HCT116 (cell line): ENCODE data around the gene CREBRF. TPM values are rescaled to one million over a fixed set of nuclear protein-coding genes. Genes with fewer than 3 reads are reported as not detected.

Experiments used
- ATAC-seq: fragments of 200-7000 bp; cut with Tn5 transposase; 2 replicates; pipeline ENCODE4 v1.9.1; 2020; ENCODE audit warnings: mild to moderate bottlenecking, moderate library complexity
- BruUV-seq: library from RNA; stranded (reverse); fragments of 400-500 nt; replicated peaks from 2 replicates; lab custom pipeline; 2021; lab: Mats Ljungman, UMichigan
- CTCF ChIA-PET: fragments of 300-600 bp; sonication (Branson Sonifier 250); formaldehyde crosslinking; loops from one replicate; lab custom pipeline; 2021; ENCODE audit warnings: antibody characterized with exemption; lab: Charles Lee
- POLR2A ChIA-PET: fragments of 300-600, 350-600 bp; sonication (Branson Sonifier 250); formaldehyde crosslinking; loops from one replicate; lab custom pipeline; 2021; ENCODE audit warnings: antibody characterized with exemption; lab: Charles Lee
- RAD21 ChIA-PET, 2 experiments: fragments of 300-600 bp; sonication (Branson Sonifier 250); formaldehyde crosslinking; loops; one replicate each; lab custom pipeline; 2023; ENCODE audit warnings: low total read pairs in 2 of 2; ENCODE audit not compliant: uncharacterized antibody in 2 of 2, unreplicated experiment in 2 of 2, low non-redundant PET in 1 of 2; lab: Charles Lee
- DNase-seq: peaks from one replicate; pipeline ENCODE4 v3.0.0-alpha.2; 2010; ENCODE audit warnings: low read depth, low spot score
- H2AFZ ChIP-seq: fragments of 200-600 bp; shearing (Covaris generic), sonication (generic); 2 replicates; pipeline ENCODE4 v1.6.1; 2017; ENCODE audit warnings: low read depth, mixed run types, mixed read lengths, antibody characterized with exemption, low read length; ENCODE audit not compliant: poor library complexity, severe bottlenecking
- H3K27ac ChIP-seq: 2 replicates; pipeline ENCODE4 v1.5.1; 2012; ENCODE audit warnings: low read depth, low read length
- H3K27me3 ChIP-seq: fragments of 200-600 bp; sonication (generic); 2 replicates; pipeline ENCODE4 v1.6.1; 2016; ENCODE audit warnings: mixed run types, low read length, mixed read lengths; ENCODE audit not compliant: insufficient read depth
- H3K36me3 ChIP-seq, 2 experiments: fragments of 200-500 bp in 1 of 2; fragments of 200-600 bp in 1 of 2; sonication (Bioruptor generic) in 1 of 2; sonication (generic) in 1 of 2; 2 replicates each; pipeline versions ENCODE4 v1.5.1 to v1.6.1; 2014 to 2016; ENCODE audit warnings: low read length in 2 of 2, inconsistent platforms in 1 of 2, mixed read lengths in 1 of 2, mixed run types in 1 of 2; ENCODE audit not compliant: insufficient read depth in 2 of 2, control insufficient read depth in 1 of 2
- H3K4me1 ChIP-seq, 2 experiments: fragments of 200-600 bp in 1 of 2; sonication (generic) in 1 of 2; 2 replicates each; pipeline versions ENCODE4 v1.5.1 to v1.6.1; 2012 to 2017; ENCODE audit warnings: low read length in 2 of 2, inconsistent platforms in 1 of 2, mild to moderate bottlenecking in 1 of 2, mixed read lengths in 1 of 2, mixed run types in 1 of 2, moderate library complexity in 1 of 2; ENCODE audit not compliant: insufficient read depth in 2 of 2, control insufficient read depth in 1 of 2
- H3K4me2 ChIP-seq: fragments of 200-600 bp; sonication (generic); 2 replicates; pipeline ENCODE4 v1.6.1; 2017; ENCODE audit warnings: mixed run types, low read length, mixed read lengths
- H3K4me3 ChIP-seq, 2 experiments: fragments of 200-600 bp in 1 of 2; sonication (generic) in 1 of 2; replicated peaks in 1 of 2; 2 replicates each; pipeline ENCODE4 v1.5.1; 2011 to 2016; ENCODE audit warnings: low read length in 2 of 2, control low read depth in 1 of 2, low read depth in 1 of 2, mild to moderate bottlenecking in 1 of 2, mixed read lengths in 1 of 2, mixed run types in 1 of 2
- H3K79me2 ChIP-seq: fragments of 200-600 bp; sonication (generic); 2 replicates; pipeline ENCODE4 v1.6.1; 2017; ENCODE audit warnings: mild to moderate bottlenecking, mixed run types, low read length, moderate library complexity, mixed read lengths; ENCODE audit not compliant: insufficient read depth
- H3K9ac ChIP-seq: fragments of 200-600 bp; sonication (generic); 2 replicates; pipeline ENCODE4 v1.6.1; 2016; ENCODE audit warnings: low read length, mixed read lengths
- H3K9me2 ChIP-seq: fragments of 200-600 bp; sonication (generic), shearing (Covaris generic); 2 replicates; pipeline ENCODE4 v1.6.1; 2017; ENCODE audit warnings: mixed run types, mild to moderate bottlenecking, moderate library complexity; ENCODE audit not compliant: insufficient read depth
- H3K9me3 ChIP-seq, 2 experiments: fragments of 200-500 bp in 1 of 2; fragments of 200-600 bp in 1 of 2; sonication (Bioruptor generic) in 1 of 2; sonication (generic) in 1 of 2; 2 replicates each; pipeline ENCODE4 v1.6.1; 2014 to 2017; ENCODE audit warnings: low read length in 2 of 2, mixed read lengths in 2 of 2, inconsistent platforms in 1 of 2, low read depth in 1 of 2, mild to moderate bottlenecking in 1 of 2, mixed run types in 1 of 2, moderate library complexity in 1 of 2; ENCODE audit not compliant: control insufficient read depth in 1 of 2, insufficient read depth in 1 of 2
- H4K20me1 ChIP-seq: fragments of 200-600 bp; sonication (generic), shearing (Covaris generic); 2 replicates; pipeline ENCODE4 v1.6.1; 2017; ENCODE audit warnings: mixed run types, mild to moderate bottlenecking, moderate library complexity; ENCODE audit not compliant: insufficient read depth
- EGR1 ChIP-seq: IDR thresholded peaks from 2 replicates; pipeline ENCODE4 v1.6.1; 2012; ENCODE audit warnings: low read depth
- ELF1 ChIP-seq: IDR thresholded peaks from 2 replicates; pipeline ENCODE4 v1.6.1; 2012; ENCODE audit warnings: low read depth, borderline replicate concordance
- JUND ChIP-seq: IDR thresholded peaks from 2 replicates; pipeline ENCODE4 v1.6.1; 2012
- POLR2AphosphoS5 ChIP-seq: IDR thresholded peaks from 2 replicates; pipeline ENCODE4 v1.6.1; 2011; ENCODE audit warnings: mild to moderate bottlenecking, low read depth, low read length, moderate library complexity
- RAD21 ChIP-seq: IDR thresholded peaks from 2 replicates; pipeline ENCODE4 v1.6.1; 2012; ENCODE audit warnings: low read depth, mild to moderate bottlenecking
- TCF7L2 ChIP-seq: IDR thresholded peaks from 2 replicates; pipeline ENCODE4 v1.7.0; 2011; ENCODE audit warnings: borderline replicate concordance, inconsistent platforms; ENCODE audit not compliant: insufficient read depth, insufficient read length; ENCODE audit errors: extremely low read depth
- ZBTB33 ChIP-seq: IDR thresholded peaks from 2 replicates; pipeline ENCODE4 v1.6.1; 2011; ENCODE audit warnings: mild to moderate bottlenecking, low read length, moderate library complexity; ENCODE audit not compliant: insufficient replicate concordance; ENCODE audit errors: extremely low read depth
- ZFX ChIP-seq: fragments of 450-650 bp; IDR thresholded peaks from 2 replicates; pipeline ENCODE4 v1.6.1; 2017
- intact Hi-C: fragments of 100-400 bp; cut with micrococcal nuclease; formaldehyde crosslinking; loops from 2 replicates; pipeline ENCODE4 v1.10.0; 2022
- total RNA-seq: library from RNA; stranded (reverse); gene quantifications from one replicate; pipeline ENCODE4 v1.2.1, GENCODE V29; 2021; ENCODE audit not compliant: unreplicated experiment

CREBRF gene
- total RNA-seq, 1 experiment from 2014 or later, result 7.7 TPM

GRCh38 chr5:173158366-173158765, 102.2 kb downstream of the CREBRF start:
- H4K20me1 ChIP-seq, result no peaks in the 10 kb centered on the region
- H3K9me2 ChIP-seq, result no peaks in the 10 kb centered on the region
- ATAC-seq (no peak), DNase-seq (no peak)
- BruUV-seq, result no TSS peak
- H3K9ac ChIP-seq, result no peak overlapping the region
- H3K4me3 ChIP-seq, result no peak overlapping the region
- intact Hi-C loops, result no loop called here
- H3K36me3 ChIP-seq, result peaks cover 5 to 12% of the 10 kb centered on the region in 2 experiments; a peak in 1 of 4 replicates
- no peaks in the 10 kb centered on the region for H3K27me3 ChIP-seq
- ChIA-PET RAD21 (no interaction called here), POLR2A (no interaction called here), CTCF (no interaction called here)
- no peak overlapping the region for H3K27ac ChIP-seq
- TF ChIP-seq POLR2AphosphoS5, result no peak
- TF ChIP-seq EGR1, result no peak
- TF ChIP-seq ZFX, result no peak
- no peak for TF ChIP-seq JUND
- no peak overlapping the region for H2AFZ ChIP-seq
- no peak overlapping the region for H3K4me2 ChIP-seq
- no peaks in the 10 kb centered on the region for H3K9me3 ChIP-seq
- no peaks in the 10 kb centered on the region for H3K79me2 ChIP-seq
- H3K4me1 ChIP-seq, result peaks cover 0 to 2% of the 10 kb centered on the region in 2 experiments; a peak in 1 of 4 replicates

GRCh38 chr5:173159256-173159655, 103.1 kb downstream of the CREBRF start:
- Histone ChIP-seq H3K27ac (no peak overlapping the region), H3K9ac (no peak overlapping the region), H3K4me2 (no peak overlapping the region), H3K36me3 (peaks cover 5 to 12% of the 10 kb centered on the region in 2 experiments; a peak in 2 of 4 replicates), H4K20me1 (no peaks in the 10 kb centered on the region), H3K9me3 (no peaks in the 10 kb centered on the region), H3K4me1 (peaks cover 0 to 2% of the 10 kb centered on the region in 2 experiments; a peak in 1 of 4 replicates), H3K27me3 (no peaks in the 10 kb centered on the region), H3K4me3 (no peak overlapping the region), H3K79me2 (no peaks in the 10 kb centered on the region), H3K9me2 (no peaks in the 10 kb centered on the region), H2AFZ (no peak overlapping the region)
- ChIA-PET CTCF (interaction anchor here (0.8 kb wide), 1 partner anchor 8 kb away, joined by 3 read pairs; no protein-coding TSS in a partner anchor), POLR2A (no interaction called here), RAD21 (no interaction called here)
- BruUV-seq, result no TSS peak
- DNase-seq (no peak), ATAC-seq (no peak)
- TF ChIP-seq TCF7L2 (no peak), ZBTB33 (no peak), RAD21 (no peak), ELF1 (no peak)
- intact Hi-C loops, result no loop called here
